Urinary bladder (tissue), 4 donors: Measurements from ENCODE around the gene F2RL3. TPM values are rescaled to one million over a fixed set of nuclear protein-coding genes. Genes with fewer than 3 reads are reported as not detected.

Source experiments
- DNase-seq: peaks from one replicate; pipeline ENCODE4 v3.0.0-alpha.2; 2015; ENCODE audit errors: extremely low spot score
- H3K27ac ChIP-seq: one replicate; pipeline ENCODE4 v1.5.1; 2013; ENCODE audit warnings: low read depth, mild to moderate bottlenecking, moderate library complexity
- H3K36me3 ChIP-seq: one replicate; pipeline ENCODE4 v1.6.1; 2013; ENCODE audit warnings: mild to moderate bottlenecking, moderate library complexity; ENCODE audit not compliant: insufficient read depth
- H3K4me1 ChIP-seq: one replicate; pipeline ENCODE4 v1.6.1; 2013; ENCODE audit warnings: mild to moderate bottlenecking, moderate library complexity; ENCODE audit not compliant: insufficient read depth
- H3K4me3 ChIP-seq: one replicate; pipeline ENCODE4 v1.5.1; 2013; ENCODE audit warnings: low read depth, low read length
- WGBS: extraction: QIAGEN DNeasy Blood & Tissue Kit; methylation state at CpG from one replicate; pipeline ENCODE4 v1.1.7; 2013; 5-methylcytosine and 5-hydroxymethylcytosine counted together
- polyA plus RNA-seq: library from polyadenylated mRNA; stranded (reverse); fragments of 200-250 nt; gene quantifications from one replicate; pipeline ENCODE4 v1.2.3, GENCODE V29; 2013
- total RNA-seq: library from RNA; depleted of rRNA; stranded (reverse); fragments of >200 nt; gene quantifications from one replicate; pipeline ENCODE4 v1.2.3, GENCODE V29; 2014
- donor health status: healthy with polysubstance abuse.
- donor health status: healthy.

Gene F2RL3
- total and polyA plus RNA-seq, 2 donors, result 0.63 to 5.4 TPM

DNA sequence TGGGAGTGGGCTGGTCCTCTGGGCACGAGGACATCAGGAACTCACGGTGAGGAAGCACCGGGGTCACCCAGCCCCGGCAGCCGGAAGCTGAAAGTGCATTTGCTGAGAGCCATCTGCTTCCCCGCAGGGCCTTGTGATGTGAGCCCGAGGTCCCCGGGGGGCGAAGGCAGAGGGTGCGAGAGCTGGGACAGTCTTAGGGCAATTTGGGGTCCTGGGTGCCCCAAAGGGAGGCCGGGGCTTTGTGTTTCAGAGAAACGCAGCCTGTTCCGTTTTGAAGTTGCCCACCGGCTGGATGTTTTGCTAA lies 4.8 kb downstream of the F2RL3 start:
- Histone ChIP-seq H3K4me3 (no peak overlapping the region), H3K27ac (no peak overlapping the region), H3K4me1 (no peaks in the 10 kb centered on the region), H3K36me3 (no peaks in the 10 kb centered on the region)
- 65% methylated on average over 14 of the region's 14 CpGs for WGBS
- DNase-seq, result no peak

DNA sequence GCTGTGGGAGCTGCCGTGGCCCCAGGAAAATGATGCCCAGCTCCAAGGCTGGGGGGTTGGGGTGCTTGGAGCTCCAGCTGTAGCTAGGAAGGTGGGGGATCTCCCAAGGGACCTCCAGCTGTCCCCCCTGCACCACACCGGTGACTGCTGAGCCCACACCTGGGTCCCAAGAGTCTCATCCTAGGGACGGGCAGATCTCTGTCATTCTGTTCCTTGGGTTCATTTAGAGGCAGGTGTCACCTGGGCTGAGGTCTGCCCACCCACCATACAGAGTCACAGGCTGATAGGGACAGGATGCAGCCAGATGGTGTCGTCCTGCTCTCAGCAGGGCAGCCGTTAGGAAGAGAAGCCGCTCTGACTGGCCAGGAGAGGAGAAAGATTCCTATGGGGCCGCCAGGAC lies 5.3 kb downstream of the F2RL3 start:
- Histone ChIP-seq H3K4me3 (no peak overlapping the region), H3K36me3 (no peaks in the 10 kb centered on the region), H3K4me1 (no peaks in the 10 kb centered on the region), H3K27ac (no peak overlapping the region)
- DNase-seq, result no peak
- WGBS, result 80% methylated on average over 7 of the region's 7 CpGs

DNA sequence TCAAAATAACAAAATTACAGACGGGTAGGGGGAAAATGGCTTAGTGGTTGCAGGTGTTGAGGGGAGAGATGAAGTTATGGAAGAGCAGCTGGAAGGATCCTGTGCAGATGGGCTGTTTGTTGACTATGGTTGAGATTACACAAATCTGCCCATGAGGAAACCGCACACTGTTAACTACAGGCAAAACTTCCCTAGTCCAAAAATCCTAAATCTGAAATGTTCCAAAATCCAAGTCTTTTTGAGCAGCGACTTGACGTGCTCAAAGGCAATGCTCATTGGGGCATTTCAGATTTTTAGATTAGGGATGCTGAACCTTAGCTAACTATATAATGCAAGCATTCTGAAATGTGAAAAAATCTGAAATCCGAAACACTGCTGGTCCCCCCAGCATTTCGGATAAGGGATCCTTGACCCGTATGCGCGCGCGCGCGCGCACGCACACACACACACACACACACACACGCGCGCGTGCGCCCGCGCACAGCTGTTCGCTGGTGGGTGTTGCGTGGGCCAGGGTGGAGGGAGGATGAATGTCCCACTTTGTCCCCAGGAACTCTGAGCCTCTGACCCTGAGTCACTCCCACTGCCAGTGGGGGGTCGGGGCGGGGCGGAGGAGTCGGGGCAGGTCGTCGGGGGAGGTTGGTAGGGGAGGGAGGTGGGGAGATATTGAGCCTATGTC lies 6.8 kb downstream of the F2RL3 start:
- no peaks in the 10 kb centered on the region for H3K36me3 ChIP-seq
- no peaks in the 10 kb centered on the region for H3K4me1 ChIP-seq
- 48% methylated on average over 30 of the region's 30 CpGs for WGBS
- no peak for DNase-seq
- no peak overlapping the region for H3K27ac ChIP-seq
- H3K4me3 ChIP-seq, result peak overlapping the region; percentile 39

DNA sequence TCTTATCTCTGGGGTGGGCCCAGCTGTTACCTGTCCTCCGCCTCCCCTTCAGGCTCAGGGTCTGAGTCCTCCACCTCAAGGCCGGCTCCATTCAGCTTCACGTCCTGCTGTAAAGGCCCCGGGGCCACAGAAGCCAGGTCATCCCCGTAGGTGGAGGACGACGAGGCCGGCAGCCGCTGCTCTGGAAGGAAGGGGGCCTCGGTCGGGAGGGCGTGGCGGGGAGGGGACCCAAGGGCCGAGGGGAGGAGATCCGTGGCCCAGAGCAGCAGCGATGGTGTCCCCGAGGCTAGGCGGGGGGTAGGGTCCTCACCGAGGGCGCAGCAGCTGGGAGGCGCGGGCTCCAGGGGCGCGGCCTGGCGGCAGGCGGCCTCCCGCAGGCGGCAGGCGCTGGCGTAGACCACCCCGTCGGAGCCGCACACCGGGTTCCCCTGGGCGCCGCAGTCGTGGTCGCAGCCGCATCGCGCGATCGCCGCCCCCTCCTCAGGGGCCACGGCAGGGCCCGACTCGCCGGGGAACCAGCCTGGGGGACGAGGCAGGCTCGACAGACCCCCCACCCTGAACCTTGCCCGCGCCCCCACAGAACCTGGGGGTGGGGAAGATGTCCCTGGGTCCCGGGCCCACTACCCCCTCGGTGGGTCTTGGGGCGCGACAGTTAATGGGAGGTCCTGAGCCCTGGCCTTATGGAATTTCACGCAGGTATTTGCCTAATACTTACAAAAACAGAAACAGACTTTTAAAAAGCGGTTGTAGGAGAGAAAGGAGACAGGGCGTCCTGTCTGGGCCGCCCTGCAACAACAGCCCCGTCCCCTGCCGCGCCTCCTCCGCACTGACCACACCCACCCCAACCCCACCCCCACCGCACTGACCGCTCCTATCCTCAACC lies 7.6 kb downstream of the F2RL3 start:
- no peak for DNase-seq
- WGBS, result 3% methylated on average over 66 of the region's 66 CpGs
- Histone ChIP-seq H3K27ac (peak overlapping the region; percentile 42), H3K4me1 (no peaks in the 10 kb centered on the region), H3K36me3 (no peaks in the 10 kb centered on the region), H3K4me3 (peak overlapping the region; percentile 39)

DNA sequence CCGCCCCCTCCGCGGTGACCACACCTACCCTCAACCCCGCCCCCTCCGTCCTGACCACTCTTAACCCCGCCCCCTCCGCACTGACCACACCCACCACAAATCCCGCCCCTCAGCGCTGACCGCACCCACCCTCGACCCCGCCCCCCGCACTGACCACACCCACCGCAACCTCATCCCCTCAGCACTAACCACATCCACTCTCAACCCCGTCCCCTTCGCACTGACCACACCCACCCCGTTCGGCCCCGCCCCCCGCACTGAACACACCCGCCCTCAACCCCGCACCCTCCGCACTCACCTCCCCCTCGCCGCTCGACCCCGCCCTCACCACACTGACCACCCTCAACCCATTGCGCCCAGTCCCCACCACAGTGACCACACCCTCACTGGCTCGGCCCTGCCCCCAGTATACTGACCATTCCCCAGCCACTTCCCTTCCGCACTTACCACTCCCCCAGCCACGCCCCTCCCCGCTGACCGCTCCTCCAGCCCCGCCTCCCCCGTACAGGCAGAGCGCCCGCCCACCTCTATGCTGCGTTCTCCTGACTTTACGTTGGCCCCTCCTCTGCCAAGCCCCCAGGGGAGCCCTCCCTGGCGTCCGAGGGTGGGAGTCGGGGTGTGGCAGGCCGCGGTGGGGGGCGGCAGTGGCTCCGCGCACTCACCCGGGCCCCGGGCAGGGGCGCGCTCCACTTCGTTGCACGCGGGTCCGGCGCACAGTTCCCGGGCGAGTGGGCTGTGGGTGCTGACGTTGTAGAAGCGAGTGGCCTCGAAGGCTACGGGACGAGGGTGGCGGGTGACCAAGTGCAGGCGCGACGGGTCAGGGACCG lies 8.4 kb downstream of the F2RL3 start:
- H3K36me3 ChIP-seq, result no peaks in the 10 kb centered on the region
- H3K4me3 ChIP-seq, result peak overlapping the region; percentile 54
- DNase-seq, result peak; percentile 72
- no peaks in the 10 kb centered on the region for H3K4me1 ChIP-seq
- peak overlapping the region; percentile 89 for H3K27ac ChIP-seq
- 2% methylated on average over 68 of the region's 68 CpGs for WGBS

DNA sequence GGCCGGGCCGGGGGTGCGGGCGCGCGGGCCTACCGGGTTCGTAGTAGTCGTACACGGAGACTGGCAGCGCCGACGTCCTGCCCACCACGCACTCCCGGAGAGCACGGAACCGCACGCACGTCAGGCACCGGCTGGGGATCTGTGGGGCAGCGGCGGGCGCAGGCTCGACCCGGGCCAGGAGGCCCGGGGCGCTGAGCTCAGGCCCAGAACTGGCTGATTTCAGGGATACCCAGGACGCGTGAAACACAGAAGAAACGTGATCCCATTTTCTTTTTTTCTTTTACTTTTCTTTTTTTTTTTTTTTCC lies 9.0 kb downstream of the F2RL3 start:
- Histone ChIP-seq H3K36me3 (no peaks in the 10 kb centered on the region), H3K27ac (peak overlapping the region; percentile 89), H3K4me3 (peak overlapping the region; percentile 54), H3K4me1 (no peaks in the 10 kb centered on the region)
- 10% methylated on average over 30 of the region's 30 CpGs for WGBS
- DNase-seq, result no peak

DNA sequence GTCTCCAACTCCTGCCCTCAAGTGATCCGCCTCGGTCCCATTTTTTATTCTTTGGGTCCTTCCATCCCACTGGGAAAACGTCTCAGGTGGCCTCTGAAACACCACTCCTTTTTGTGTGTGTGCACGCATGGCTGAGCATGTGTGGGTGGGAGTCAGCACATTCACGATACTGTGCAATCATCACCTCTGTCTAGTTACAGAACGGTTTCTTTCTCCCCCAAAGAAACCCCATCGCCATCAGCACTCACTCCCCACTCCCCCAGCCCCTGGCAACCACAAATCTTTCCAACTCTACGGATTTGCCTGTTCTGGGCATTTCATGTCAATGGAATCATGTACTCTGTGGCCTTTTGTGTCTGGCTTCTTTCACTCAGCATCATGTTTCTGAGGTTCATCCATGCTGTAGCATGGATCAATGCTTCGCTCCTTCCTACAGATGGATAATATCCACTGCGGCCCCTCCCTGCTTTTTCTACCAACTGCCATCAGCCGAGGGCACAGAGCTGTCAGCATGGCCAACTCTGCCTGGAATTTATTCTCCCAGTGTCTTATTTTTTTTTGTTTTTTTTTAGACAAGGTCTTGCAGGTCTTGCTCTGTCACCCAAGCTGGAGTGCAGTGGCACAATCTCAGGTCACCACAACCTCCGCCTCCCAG lies 9.7 kb downstream of the F2RL3 start:
- Histone ChIP-seq H3K4me3 (no peak overlapping the region), H3K27ac (no peak overlapping the region), H3K4me1 (no peaks in the 10 kb centered on the region), H3K36me3 (no peaks in the 10 kb centered on the region)
- DNase-seq, result no peak
- WGBS, result 93% methylated on average over 12 of the region's 12 CpGs

DNA sequence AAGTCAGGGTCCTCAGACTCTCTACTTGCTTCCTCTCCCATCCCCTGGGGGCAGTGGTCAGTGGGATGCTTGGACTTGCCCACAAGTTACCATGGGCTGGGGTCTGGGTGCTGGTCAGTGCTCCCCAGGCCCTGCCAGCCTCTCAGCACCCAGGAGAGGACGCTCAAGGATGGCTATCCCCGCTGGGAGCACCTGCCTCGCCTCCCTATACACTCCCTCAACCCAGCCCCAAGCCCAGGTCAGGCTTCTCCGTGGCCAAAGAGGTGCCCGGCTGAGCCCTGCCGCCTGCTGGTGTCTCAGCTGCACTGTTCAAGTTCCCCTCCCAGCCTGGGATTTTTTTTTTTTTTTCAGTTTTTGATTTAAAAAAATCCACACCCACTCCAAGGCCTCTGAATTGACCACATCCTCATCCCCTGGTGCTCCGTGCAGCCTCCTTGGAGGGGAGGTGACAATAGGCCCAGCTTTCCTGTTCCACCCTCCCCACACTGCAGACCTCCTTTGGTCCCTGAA lies 10.8 kb downstream of the F2RL3 start:
- Histone ChIP-seq H3K36me3 (no peaks in the 10 kb centered on the region), H3K4me3 (no peak overlapping the region), H3K27ac (no peak overlapping the region), H3K4me1 (no peaks in the 10 kb centered on the region)
- WGBS, result 47% methylated on average over 7 of the region's 7 CpGs
- no peak for DNase-seq

DNA sequence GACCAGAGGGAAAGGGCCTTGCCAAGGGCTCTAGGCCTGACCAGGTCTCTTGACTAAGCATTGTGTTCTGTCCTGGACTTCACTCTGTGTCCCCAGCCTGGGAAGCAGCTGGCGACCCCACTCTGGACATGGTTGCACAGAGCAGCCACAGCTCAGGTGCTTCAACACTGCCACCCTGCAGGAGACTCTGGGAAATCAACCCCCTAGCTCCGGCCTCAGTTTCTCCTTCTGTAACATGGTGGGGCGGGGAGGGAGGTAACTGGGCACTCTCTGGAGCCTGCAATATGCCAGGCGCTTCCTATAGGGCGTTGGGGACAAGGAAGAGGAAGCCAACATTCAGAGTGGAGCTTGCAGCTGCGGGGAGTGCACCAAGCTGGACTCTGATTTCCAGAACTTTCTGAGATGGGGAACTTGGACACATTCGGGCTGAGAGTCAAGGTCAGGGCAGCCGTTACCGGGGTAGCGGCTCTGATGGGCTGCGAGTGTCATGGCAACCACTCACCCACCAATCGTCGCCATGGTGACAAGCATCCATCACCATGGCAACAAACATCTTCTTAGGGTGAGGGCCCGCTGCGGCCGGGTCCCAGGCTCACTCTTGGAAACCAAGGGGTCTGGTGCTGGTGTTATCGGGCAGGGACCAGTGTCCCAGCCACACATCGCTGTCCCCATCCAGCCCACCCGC lies 12.8 kb downstream of the F2RL3 start:
- no peak overlapping the region for H3K27ac ChIP-seq
- H3K36me3 ChIP-seq, result no peaks in the 10 kb centered on the region
- WGBS, result 90% methylated on average over 19 of the region's 19 CpGs
- no peaks in the 10 kb centered on the region for H3K4me1 ChIP-seq
- no peak for DNase-seq
- H3K4me3 ChIP-seq, result no peak overlapping the region

DNA sequence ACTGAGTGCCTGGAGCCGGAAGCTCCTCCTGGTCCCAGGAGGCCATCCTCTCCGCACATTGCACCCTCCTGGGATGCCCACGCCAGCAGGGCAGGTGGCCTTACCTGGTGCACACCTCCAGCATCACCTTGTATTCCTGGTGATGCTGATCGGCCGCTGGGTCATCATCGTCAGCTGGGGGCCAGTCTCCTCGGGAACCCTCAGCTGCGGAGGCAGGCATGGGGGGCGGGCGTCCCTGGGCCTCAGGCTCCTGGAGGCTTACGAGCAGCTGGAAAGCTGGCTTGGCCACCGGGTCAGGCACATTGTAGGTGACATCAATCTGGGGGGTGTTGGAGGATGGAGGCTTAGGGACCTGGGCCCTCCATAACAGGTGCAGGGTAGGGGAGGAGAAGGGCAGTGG lies 13.7 kb downstream of the F2RL3 start:
- H3K36me3 ChIP-seq, result no peaks in the 10 kb centered on the region
- 95% methylated on average over 12 of the region's 12 CpGs for WGBS
- no peak for DNase-seq
- H3K4me1 ChIP-seq, result no peaks in the 10 kb centered on the region
- H3K27ac ChIP-seq, result no peak overlapping the region
- no peak overlapping the region for H3K4me3 ChIP-seq

DNA sequence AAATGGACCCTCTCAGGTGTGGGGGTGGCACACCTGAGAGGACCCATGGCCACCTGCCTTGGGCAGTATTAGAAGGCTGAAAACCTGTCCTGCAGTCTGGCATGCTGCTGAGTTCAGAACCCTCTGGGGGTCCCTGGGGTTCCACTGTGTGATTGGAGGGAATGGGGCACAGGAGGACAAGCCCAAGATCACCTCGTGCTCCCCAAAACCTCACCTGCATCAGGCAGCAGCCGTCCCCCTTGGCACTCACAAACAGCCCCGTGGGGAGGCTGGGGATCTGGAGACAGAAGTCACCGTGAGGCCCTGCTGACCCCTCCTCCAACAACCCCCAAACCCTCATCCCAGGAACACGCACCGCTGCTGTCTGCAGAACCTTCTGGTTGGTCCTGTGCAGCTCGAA lies 14.5 kb downstream of the F2RL3 start:
- 90% methylated on average over 7 of the region's 7 CpGs for WGBS
- H3K36me3 ChIP-seq, result no peaks in the 10 kb centered on the region
- no peak for DNase-seq
- no peak overlapping the region for H3K27ac ChIP-seq
- H3K4me3 ChIP-seq, result no peak overlapping the region
- no peaks in the 10 kb centered on the region for H3K4me1 ChIP-seq

DNA sequence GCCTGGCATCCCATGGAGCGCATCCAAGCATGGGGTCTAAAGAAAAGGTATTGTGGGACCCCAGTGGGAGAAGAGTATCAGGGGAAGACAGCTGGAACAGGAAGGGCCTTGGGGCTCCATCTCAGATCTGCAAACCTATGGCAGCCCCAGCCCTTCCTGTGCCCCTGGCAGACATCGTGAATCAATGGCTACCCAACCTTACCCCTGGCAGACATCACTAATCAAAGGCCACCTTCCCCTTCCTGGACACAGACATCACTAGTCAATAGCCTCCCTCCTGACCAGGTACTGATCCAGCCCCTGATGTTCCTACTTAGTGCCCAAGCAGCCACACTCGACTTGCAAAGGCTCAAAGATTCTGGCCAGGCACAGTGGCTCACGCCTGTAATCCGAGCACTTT lies 15.8 kb downstream of the F2RL3 start:
- Histone ChIP-seq H3K36me3 (no peaks in the 10 kb centered on the region), H3K27ac (no peak overlapping the region), H3K4me3 (no peak overlapping the region), H3K4me1 (no peaks in the 10 kb centered on the region)
- WGBS, result 48% methylated on average over 5 of the region's 5 CpGs
- DNase-seq, result no peak

DNA sequence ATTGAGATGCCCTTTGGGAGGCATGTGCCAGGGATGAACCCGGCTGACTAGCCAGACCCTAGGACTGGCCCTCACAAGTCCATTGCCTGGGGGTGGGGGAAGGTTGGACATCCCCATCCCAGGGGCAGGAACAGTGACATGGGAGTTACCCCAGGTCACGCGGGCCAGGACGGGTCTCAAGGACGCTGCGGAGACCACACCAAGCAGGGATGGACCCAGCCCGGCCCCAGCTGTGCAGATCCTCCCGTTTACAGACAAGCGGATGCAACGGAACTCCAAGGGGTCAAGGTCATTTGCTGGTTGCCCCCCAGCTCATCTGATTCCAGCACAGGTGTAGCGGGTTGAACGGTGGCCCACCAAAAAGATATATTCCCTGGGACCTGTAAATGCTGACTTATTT lies 20.0 kb downstream of the F2RL3 start:
- Histone ChIP-seq H3K27ac (no peak overlapping the region), H3K4me1 (no peaks in the 10 kb centered on the region), H3K36me3 (no peaks in the 10 kb centered on the region), H3K4me3 (no peak overlapping the region)
- DNase-seq, result no peak
- WGBS, result 78% methylated on average over 12 of the region's 12 CpGs
